AG10803 (cell line): ENCODE data around the gene PDZD2.

Source experiments
- DNase-seq: peaks from one replicate; pipeline ENCODE4 v3.0.0; 2010; ENCODE audit warnings: low read depth
- H3K4me3 ChIP-seq: 2 replicates; pipeline ENCODE4 v1.5.1; 2011; ENCODE audit warnings: mild to moderate bottlenecking, low read length, control low read depth
- CTCF ChIP-seq: conservative IDR thresholded peaks from 2 replicates; pipeline ENCODE4 v1.5.1; 2011; ENCODE audit warnings: mild to moderate bottlenecking, low read length, control low read depth, inconsistent platforms

Gene PDZD2

GRCh38 chr5:31754741-31755675, 116.1 kb downstream of the PDZD2 start:
- H3K4me3 ChIP-seq = no peak overlapping the region
- TF ChIP-seq CTCF = no peak
- DNase-seq = no peak

- TF ChIP-seq CTCF = no peak
- no peak overlapping the region for H3K4me3 ChIP-seq
- no peak for DNase-seq
Measured at GRCh38 chr5:31755676-31756230, 116.8 kb downstream of the PDZD2 start.

- DNase-seq = peak; percentile 1
- no peak overlapping the region for H3K4me3 ChIP-seq
- TF ChIP-seq CTCF = no peak
Measured at GRCh38 chr5:31757806-31758205, 118.9 kb downstream of the PDZD2 start.

GRCh38 chr5:31758803-31759425, 120.0 kb downstream of the PDZD2 start:
- DNase-seq = no peak
- no peak for TF ChIP-seq CTCF
- no peak overlapping the region for H3K4me3 ChIP-seq

- no peak overlapping the region for H3K4me3 ChIP-seq
- no peak for TF ChIP-seq CTCF
- no peak for DNase-seq
Measured at GRCh38 chr5:31759925-31760324, 121.0 kb downstream of the PDZD2 start.

GRCh38 chr5:31761877-31762276, 122.9 kb downstream of the PDZD2 start:
- H3K4me3 ChIP-seq = no peak overlapping the region
- TF ChIP-seq CTCF = no peak
- no peak for DNase-seq
